Ishikawa (cell line): Measurements from ENCODE around the gene MYO15B.
A peak's percentile ranks its signal among the peaks of the same experiment; 100 is the strongest.

Experiments
- CEBPB ChIP-seq: IDR thresholded peaks from 2 replicates; pipeline ENCODE4 v1.6.1; 2012
- CREB1 ChIP-seq: IDR thresholded peaks from 2 replicates; pipeline ENCODE4 v1.6.1; 2012; ENCODE audit warnings: low read depth
- EGR1 ChIP-seq: IDR thresholded peaks from 2 replicates; pipeline ENCODE4 v1.6.1; 2012
- EP300 ChIP-seq: IDR thresholded peaks from 2 replicates; pipeline ENCODE4 v1.6.1; 2012; ENCODE audit warnings: borderline replicate concordance
- FOXM1 ChIP-seq: IDR thresholded peaks from 2 replicates; pipeline ENCODE4 v1.6.1; 2012; ENCODE audit warnings: low read depth, borderline replicate concordance
- MAX ChIP-seq: IDR thresholded peaks from 2 replicates; pipeline ENCODE4 v1.6.1; 2012
- NFIC ChIP-seq: IDR thresholded peaks from 2 replicates; pipeline ENCODE4 v1.6.1; 2012
- RAD21 ChIP-seq: IDR thresholded peaks from 2 replicates; pipeline ENCODE4 v1.6.1; 2012; ENCODE audit warnings: low read depth
- REST ChIP-seq: IDR thresholded peaks from 2 replicates; pipeline ENCODE4 v1.6.1; 2012; ENCODE audit warnings: low read depth, mild to moderate bottlenecking
- TAF1 ChIP-seq: IDR thresholded peaks from 2 replicates; pipeline ENCODE4 v1.6.1; 2012; ENCODE audit warnings: low read depth, mild to moderate bottlenecking
- TCF12 ChIP-seq: IDR thresholded peaks from 2 replicates; pipeline ENCODE4 v1.6.1; 2012; ENCODE audit warnings: low read depth
- TEAD4 ChIP-seq: IDR thresholded peaks from 2 replicates; pipeline ENCODE4 v1.6.1; 2012
- USF1 ChIP-seq: IDR thresholded peaks from 2 replicates; pipeline ENCODE4 v1.6.1; 2012
- YY1 ChIP-seq: IDR thresholded peaks from 2 replicates; pipeline ENCODE4 v1.6.1; 2012; ENCODE audit warnings: low read depth
- ZBTB7A ChIP-seq: IDR thresholded peaks from 2 replicates; pipeline ENCODE4 v1.6.1; 2012; ENCODE audit warnings: low read depth

Gene MYO15B

GRCh38 chr17:75588596-75589011, 1.0 kb downstream of the MYO15B start:
- TF ChIP-seq EP300 = no peak
- TF ChIP-seq NFIC = peak; percentile 29; the same call in 1 of the 2 replicates
- TF ChIP-seq MAX = peak; percentile 96
- TF ChIP-seq TCF12 = no peak; the same call in 1 of the 2 replicates
- TF ChIP-seq EGR1 = no peak

GRCh38 chr17:75589012-75589918, 1.7 kb downstream of the MYO15B start:
- TF ChIP-seq YY1 = no peak
- TF ChIP-seq FOXM1 = no peak
- peak; percentile 40; the same call in 1 of the 2 replicates for TF ChIP-seq RAD21
- peak; percentile 77 for TF ChIP-seq ZBTB7A
- no peak for TF ChIP-seq USF1
- no peak for TF ChIP-seq REST
- TF ChIP-seq CEBPB = no peak
- 0 out of 2 replicates have a peak, but pooled peaks have one; percentile 33 for TF ChIP-seq TAF1
- TF ChIP-seq CREB1 = no peak
- TF ChIP-seq TEAD4 = no peak
- no peak for TF ChIP-seq EGR1
- 0 out of 2 replicates have a peak, but pooled peaks have one; percentile 36 for TF ChIP-seq EP300
- no peak for TF ChIP-seq TCF12
- TF ChIP-seq MAX = peak; percentile 40
- no peak for TF ChIP-seq NFIC

GRCh38 chr17:75589919-75590303, 2.3 kb downstream of the MYO15B start:
- no peak for TF ChIP-seq TEAD4
- TF ChIP-seq NFIC = 0 out of 2 replicates have a peak, but pooled peaks have one; percentile 13

GRCh38 chr17:75590314-75590761, 2.7 kb downstream of the MYO15B start:
- TF ChIP-seq TAF1 (no peak), MAX (no peak), RAD21 (no peak), ZBTB7A (no peak), REST (no peak), NFIC (no peak), YY1 (no peak), TCF12 (no peak), EP300 (no peak), CEBPB (no peak), CREB1 (no peak), EGR1 (no peak), TEAD4 (no peak), USF1 (no peak), FOXM1 (no peak)

GRCh38 chr17:75590849-75591721, 3.5 kb downstream of the MYO15B start:
- no peak for TF ChIP-seq CREB1
